Gastrocnemius medialis (tissue), 4 donors: Measurements from ENCODE around the gene CRTAC1.

Experiments
- POLR2A ChIP-seq, 2 donors: fragments of 450-650 bp; IDR thresholded peaks; one replicate each; pipeline ENCODE4 v1.6.1; 2017; ENCODE audit warnings: antibody characterized with exemption in 2 of 2, mild to moderate bottlenecking in 2 of 2, moderate library complexity in 2 of 2
- TF ChIP-seq, protein P1 (sequence below), 5 experiments: fragments of 450-650 bp in 3 of 5; fragments of 200-600 bp in 2 of 5; sonication (generic) in 2 of 5; IDR thresholded peaks in 4 of 5; conservative IDR thresholded peaks in 1 of 5; 1 replicate in 4 of 5; 2 replicates in 1 of 5; pipeline ENCODE4 v1.5.1; 2016 to 2019; ENCODE audit warnings: antibody characterized with exemption in 5 of 5, mild to moderate bottlenecking in 3 of 5, moderate library complexity in 3 of 5

DNA sequence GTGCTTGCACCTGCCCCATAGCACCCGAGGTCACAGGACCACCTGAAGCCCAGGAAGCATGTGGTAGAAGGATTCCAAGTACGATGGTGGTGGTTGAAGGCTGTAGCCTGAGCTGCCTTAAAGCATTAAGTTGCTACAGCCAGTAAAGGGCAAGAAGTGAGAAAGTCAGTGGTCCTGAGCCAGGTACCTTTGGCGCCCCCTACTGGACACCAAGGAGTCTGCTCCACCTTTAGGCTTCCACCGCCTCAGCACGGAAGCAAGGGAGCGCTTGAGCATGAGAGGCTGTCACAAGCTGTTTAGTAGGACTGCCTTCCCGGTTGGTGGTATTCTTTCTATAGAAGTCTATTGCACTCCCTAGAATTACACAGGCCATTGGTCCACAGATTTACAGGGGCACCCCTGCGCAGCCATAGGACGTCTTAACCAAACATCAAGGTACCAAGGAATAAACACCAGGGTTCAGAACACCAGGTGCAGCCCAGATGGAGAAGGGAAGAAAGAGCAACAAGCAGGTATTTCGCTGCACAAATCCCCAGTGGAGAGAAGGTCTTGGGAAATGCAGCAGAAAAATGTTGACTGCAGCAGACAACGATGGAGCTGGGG lies 2.2 kb downstream of the CRTAC1 start:
- no peak for TF ChIP-seq POLR2A (IDR thresholded peaks at IDR 0.05)
- TF ChIP-seq, protein P1, sequence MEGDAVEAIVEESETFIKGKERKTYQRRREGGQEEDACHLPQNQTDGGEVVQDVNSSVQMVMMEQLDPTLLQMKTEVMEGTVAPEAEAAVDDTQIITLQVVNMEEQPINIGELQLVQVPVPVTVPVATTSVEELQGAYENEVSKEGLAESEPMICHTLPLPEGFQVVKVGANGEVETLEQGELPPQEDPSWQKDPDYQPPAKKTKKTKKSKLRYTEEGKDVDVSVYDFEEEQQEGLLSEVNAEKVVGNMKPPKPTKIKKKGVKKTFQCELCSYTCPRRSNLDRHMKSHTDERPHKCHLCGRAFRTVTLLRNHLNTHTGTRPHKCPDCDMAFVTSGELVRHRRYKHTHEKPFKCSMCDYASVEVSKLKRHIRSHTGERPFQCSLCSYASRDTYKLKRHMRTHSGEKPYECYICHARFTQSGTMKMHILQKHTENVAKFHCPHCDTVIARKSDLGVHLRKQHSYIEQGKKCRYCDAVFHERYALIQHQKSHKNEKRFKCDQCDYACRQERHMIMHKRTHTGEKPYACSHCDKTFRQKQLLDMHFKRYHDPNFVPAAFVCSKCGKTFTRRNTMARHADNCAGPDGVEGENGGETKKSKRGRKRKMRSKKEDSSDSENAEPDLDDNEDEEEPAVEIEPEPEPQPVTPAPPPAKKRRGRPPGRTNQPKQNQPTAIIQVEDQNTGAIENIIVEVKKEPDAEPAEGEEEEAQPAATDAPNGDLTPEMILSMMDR (IDR thresholded peaks at IDR 0.05 in 4 of 5, conservative IDR thresholded peaks at IDR 0.05 in 1 of 5): peak; percentile 30 to 68 (median 52)
